Stimulated activated CD4-positive, alpha-beta T cell treated with anti-CD3 and anti-CD28 coated beads, Interleukin-1b, Interleukin-23, amount 100 ng/mL, for 4 hours (primary cell): ENCODE data around the gene ATG5.

Source experiments
- DNase-seq, 2 donors: peaks; one replicate each; pipeline ENCODE4 v3.0.0-alpha.2; 2020; ENCODE audit warnings: low read depth in 2 of 2

Gene ATG5

GRCh38 chr6:106325336-106326178, at the start of gene ATG5:
Gene ATG5, minus strand, starts transcription at chr6:106325760. Its CDS starts 9,552 bp downstream, at chr6:106316208.
- peak; percentile 99 to 100 for DNase-seq

GRCh38 chr6:106373502-106374239, 48.1 kb upstream of the ATG5 start:
- no peak for DNase-seq

- no peak for DNase-seq
These were observed 47.4 kb upstream of the ATG5 start for GRCh38 chr6:106372838-106373501.

- DNase-seq, result no peak
These were observed 45.1 kb upstream of the ATG5 start for GRCh38 chr6:106370639-106371038.

- DNase-seq, result no peak
These were observed 44.2 kb upstream of the ATG5 start for GRCh38 chr6:106369739-106370138.

GRCh38 chr6:106363401-106364138, 38.0 kb upstream of the ATG5 start:
- no peak for DNase-seq

GRCh38 chr6:106360989-106361430, 35.5 kb upstream of the ATG5 start:
- peak; percentile 1 to 8 for DNase-seq

GRCh38 chr6:106360410-106360988, 34.9 kb upstream of the ATG5 start, which contains the start of gene CRYBG1:
Gene CRYBG1, plus strand, starts transcription at chr6:106360717. Its CDS starts 192 bp downstream, at chr6:106360909.
- peak; percentile 57 to 59 for DNase-seq

- no peak for DNase-seq
These were observed 34.4 kb upstream of the ATG5 start for GRCh38 chr6:106359959-106360409.

GRCh38 chr6:106356378-106356777, 30.8 kb upstream of the ATG5 start:
- DNase-seq, result no peak

GRCh38 chr6:106347219-106347618, 21.7 kb upstream of the ATG5 start:
- no peak for DNase-seq

GRCh38 chr6:106339334-106340029, 13.9 kb upstream of the ATG5 start:
- peak; percentile 6 to 36 for DNase-seq

GRCh38 chr6:106334646-106335448, 9.3 kb upstream of the ATG5 start:
- DNase-seq, result peak; percentile 19 to 25

- DNase-seq, result no peak
These were observed 729 bp downstream of the ATG5 start for GRCh38 chr6:106324726-106325335.

- no peak for DNase-seq
These were observed 3.6 kb downstream of the ATG5 start for GRCh38 chr6:106321940-106322339.

GRCh38 chr6:106318851-106319250, 6.7 kb downstream of the ATG5 start:
- no peak for DNase-seq

GRCh38 chr6:106318061-106318460, 7.5 kb downstream of the ATG5 start:
- no peak for DNase-seq

GRCh38 chr6:106316375-106316766, 9.2 kb downstream of the ATG5 start:
- DNase-seq, result no peak

- DNase-seq, result no peak
These were observed 9.7 kb downstream of the ATG5 start for GRCh38 chr6:106315765-106316374.
